AG09309 (cell line): Measurements from ENCODE around the gene RBFA.

Experiments used
- DNase-seq: peaks from one replicate; pipeline ENCODE4 v3.0.0-alpha.2; 2010; ENCODE audit warnings: low read depth
- H3K4me3 ChIP-seq: 2 replicates; pipeline ENCODE4 v1.5.1; 2011; ENCODE audit warnings: mild to moderate bottlenecking, low read depth, low read length, moderate library complexity; ENCODE audit not compliant: control insufficient read depth
- CTCF ChIP-seq: IDR thresholded peaks from 2 replicates; pipeline ENCODE4 v1.5.1; 2011; ENCODE audit warnings: mild to moderate bottlenecking, low read depth, low read length, inconsistent platforms; ENCODE audit not compliant: insufficient read depth, control insufficient read depth; ENCODE audit errors: missing control alignments

RBFA gene

GRCh38 chr18:80077873-80078272, 43.6 kb downstream of the RBFA start:
- no peak for DNase-seq
- H3K4me3 ChIP-seq = no peak overlapping the region
- no peak for TF ChIP-seq CTCF
